HG02973 (cell line): ENCODE data around the gene KLHL28.

Source experiments
- ATAC-seq: cut with Tn5 transposase; IDR thresholded peaks from one replicate; pipeline ENCODE4 v1.9.1; 2021; ENCODE audit warnings: moderate library complexity; ENCODE audit not compliant: unreplicated experiment

KLHL28 gene

GRCh38 chr14:44960646-44961045 lies 1.1 kb downstream of the KLHL28 start:
- no peak for ATAC-seq

DNA sequence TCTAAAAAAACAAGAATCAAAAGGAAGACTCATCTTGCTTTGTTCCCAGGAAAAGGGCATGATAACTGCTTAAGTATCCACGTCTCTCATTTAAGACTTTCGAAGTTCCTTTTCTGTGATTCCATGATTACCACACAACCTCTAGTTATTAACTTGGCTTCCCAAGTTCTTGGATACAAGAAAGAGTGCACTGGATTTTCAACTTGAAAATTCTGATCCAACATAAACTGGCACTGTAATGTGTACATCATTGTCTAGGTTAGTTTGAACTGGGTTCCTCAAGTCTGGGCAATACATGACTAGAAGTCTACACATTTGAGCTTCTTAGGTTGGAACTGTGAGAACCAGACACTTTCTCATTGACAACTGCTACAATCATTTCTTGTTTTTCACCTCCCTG lies 1.6 kb downstream of the KLHL28 start:
- ATAC-seq, result no peak

- ATAC-seq, result no peak
Measured at GRCh38 chr14:44959538-44959937, 2.2 kb downstream of the KLHL28 start.

DNA sequence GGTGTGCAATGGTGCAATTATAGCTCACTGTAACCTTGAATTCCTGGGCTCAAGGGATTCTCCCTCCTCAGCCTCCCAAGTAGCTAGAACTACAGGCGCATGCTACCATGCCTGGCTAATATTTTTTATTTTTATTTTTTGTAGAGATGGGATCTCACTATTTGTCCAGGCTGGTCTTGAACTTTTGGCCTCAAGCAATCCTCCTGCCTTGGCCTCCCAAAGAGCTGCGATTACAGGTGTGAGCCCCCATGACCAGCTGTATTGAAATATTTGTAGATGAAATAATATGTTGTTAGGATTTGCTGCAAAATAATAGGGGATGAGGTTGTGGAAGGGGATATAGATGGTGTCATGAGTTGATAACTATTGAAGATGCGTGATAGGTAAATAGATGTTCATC lies 4.9 kb downstream of the KLHL28 start:
- no peak for ATAC-seq

- ATAC-seq, result no peak
Measured at GRCh38 chr14:44955528-44955927, 6.2 kb downstream of the KLHL28 start.

DNA sequence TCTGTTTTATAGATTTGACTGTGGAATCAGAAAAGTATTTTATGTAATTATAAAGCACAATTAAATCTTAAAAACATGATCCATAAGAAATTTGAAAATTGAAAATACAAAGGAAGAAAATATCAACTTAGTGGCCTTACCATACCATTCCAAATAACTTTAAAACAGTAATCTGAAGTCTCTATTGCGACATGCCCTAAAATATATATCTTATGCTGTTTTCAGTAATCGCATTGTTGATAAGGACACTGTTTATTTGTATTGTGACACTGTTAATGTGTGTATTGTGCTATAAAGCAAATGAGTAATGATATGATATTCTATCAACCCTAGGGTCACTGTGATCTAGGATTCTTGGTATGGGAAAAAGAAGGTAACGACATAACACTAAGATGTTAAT lies 7.0 kb downstream of the KLHL28 start:
- ATAC-seq, result no peak

- ATAC-seq, result no peak
Measured at GRCh38 chr14:44952391-44953110, 9.2 kb downstream of the KLHL28 start.

DNA sequence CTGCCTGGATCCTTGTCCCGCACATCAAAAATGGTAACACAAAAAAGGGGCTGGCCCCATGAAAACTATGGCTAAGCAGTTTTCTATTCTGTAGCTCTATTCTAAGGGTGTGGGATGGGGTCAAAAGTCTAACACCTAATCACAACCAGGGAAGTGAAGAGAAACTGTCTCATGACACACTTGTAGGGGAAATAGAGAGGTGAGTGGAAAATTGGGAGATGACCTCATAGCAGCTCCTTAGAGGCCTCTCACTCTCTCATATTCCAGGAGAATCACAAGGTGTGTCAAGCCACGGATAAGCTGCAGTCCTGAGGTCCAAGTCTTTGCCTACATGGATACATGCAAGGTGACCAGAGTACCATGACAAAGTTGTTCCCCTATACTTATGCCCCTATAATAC lies 10.7 kb downstream of the KLHL28 start:
- no peak for ATAC-seq

- no peak for ATAC-seq
Measured at GRCh38 chr14:44945264-44945663, 16.5 kb downstream of the KLHL28 start.

- ATAC-seq, result no peak
Measured at GRCh38 chr14:44944107-44944506, 17.6 kb downstream of the KLHL28 start.

DNA sequence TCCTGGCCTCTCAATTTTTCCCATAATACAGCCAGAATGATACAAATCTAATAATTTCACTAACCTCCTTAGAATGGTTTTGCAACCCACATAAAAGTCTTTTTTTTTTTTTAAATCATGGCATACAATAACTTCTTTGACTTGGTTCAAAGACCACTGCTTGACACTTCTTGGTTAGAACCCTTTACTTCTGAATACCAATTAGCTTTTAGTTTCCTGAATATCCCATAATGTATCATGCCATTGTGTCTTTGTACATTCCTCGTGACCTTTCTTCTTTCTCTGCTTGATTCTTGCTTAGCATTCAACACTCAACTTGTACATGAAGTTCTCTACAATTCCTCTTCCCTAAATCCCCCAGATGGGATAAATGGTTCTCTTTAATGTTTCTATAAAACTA lies 19.3 kb downstream of the KLHL28 start:
- ATAC-seq, result no peak

DNA sequence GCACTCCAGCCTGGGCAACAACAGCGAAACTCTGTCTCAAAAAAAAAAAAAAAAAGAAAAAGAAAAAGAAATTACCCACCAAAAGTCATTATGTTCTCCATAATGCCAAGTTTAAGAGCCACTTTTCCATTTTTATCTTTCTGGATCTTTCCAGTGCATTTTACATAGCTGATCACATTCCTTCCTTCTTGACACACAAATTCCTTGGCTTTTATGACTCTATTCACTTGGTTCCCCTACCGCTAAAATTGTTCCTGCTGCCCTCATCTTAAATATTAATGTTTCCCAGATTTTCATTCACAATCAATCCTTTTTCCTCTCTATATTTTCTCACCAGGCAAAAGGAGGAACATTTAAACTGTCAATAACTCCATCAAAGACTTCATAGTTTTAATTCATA lies 20.2 kb downstream of the KLHL28 start:
- no peak for ATAC-seq

DNA sequence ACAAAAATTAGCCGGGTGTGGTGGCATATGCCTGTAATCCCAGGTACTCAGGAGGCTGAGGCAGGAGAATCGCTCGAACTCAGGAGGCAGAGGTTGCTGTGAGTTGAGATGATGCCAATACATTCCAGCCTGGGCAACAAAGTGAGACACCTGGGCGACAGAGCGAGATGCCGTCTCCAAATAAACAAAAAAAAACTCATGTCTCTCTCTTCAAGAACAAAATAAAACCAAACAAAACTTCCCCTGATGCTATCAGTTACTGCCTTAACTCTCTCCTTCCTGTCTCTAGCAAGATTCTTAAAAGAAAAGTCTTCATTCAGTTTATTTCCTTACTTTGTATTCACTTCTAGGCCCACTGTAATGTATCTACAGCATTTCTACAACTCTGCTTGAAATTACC lies 20.8 kb downstream of the KLHL28 start:
- ATAC-seq, result no peak

GRCh38 chr14:44940211-44940610 lies 21.5 kb downstream of the KLHL28 start:
- ATAC-seq, result no peak

- ATAC-seq, result no peak
Measured at GRCh38 chr14:44937547-44937946, 24.2 kb downstream of the KLHL28 start.

GRCh38 chr14:44935155-44935554 lies 26.6 kb downstream of the KLHL28 start:
- ATAC-seq, result no peak

GRCh38 chr14:44928793-44929192 lies 33.0 kb downstream of the KLHL28 start:
- ATAC-seq, result no peak

DNA sequence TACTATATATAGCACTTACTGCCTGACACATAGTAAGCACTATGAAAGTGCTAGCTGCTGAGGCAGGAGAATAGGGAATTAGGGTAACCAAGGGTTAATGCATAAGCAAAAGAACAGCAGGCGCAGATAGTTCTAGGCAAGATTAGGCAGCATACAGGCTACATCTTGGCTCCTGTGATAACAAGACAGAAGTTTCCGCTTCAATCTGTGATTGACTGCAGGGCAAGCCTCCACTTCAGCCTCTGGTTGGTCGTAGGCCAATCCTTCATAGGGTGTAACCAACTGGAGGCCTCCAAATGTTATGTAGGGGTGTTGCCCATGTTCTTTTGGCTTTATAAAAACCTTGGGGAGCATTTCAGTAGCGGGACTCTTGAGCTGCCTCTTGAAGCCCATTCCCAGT lies 46.9 kb downstream of the KLHL28 start:
- ATAC-seq, result no peak

DNA sequence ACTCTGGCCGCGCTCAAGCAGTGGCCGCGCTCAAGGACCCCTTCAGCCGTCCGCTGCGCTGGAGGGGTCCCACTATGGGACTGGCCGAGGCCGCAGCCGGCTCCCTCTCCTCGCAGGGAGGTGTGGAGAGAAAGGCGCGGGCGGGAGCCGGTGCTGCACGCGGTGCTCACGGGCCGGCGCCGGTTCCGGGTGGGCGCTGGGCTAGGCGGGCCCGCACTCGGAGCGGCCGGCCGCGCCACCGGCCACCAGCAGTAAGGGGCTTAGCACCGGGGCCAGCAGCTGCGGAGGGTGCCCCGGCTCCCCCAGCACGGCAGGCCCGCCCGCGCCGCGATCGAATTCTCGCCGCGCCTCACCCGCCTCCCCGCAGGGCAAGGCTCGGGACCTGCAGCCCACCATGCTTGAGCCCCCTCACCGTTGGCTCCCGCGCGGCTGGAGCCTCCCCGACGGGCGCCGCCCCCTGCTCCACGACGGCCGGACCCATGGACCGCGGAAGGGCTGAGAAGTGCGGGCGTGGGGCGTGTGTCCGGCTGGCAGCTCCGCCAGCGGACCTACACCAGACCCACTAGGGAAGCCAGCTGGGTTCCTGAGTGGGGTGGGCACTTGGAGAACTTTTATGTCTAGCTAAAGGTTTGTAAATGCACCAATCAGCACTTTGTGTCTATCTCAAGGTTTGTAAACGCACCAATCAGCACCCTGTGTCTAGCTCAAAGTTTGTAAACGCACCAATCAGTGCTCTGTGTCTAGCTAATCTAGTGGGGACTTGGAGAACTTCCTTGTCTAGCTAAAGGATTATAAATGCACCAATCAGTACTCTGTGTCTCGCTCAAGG lies 49.5 kb downstream of the KLHL28 start:
- ATAC-seq, result no peak

GRCh38 chr14:44910821-44911220 lies 50.9 kb downstream of the KLHL28 start:
- no peak for ATAC-seq

GRCh38 chr14:44901696-44902095 lies 60.1 kb downstream of the KLHL28 start:
- no peak for ATAC-seq

GRCh38 chr14:44898551-44898950 lies 63.2 kb downstream of the KLHL28 start:
- no peak for ATAC-seq

GRCh38 chr14:44897845-44898151 lies 63.9 kb downstream of the KLHL28 start:
- no peak for ATAC-seq
